SJCRH30 (cell line): ENCODE measurements around the gene NXF2B. TPM values are rescaled to one million over a fixed set of nuclear protein-coding genes. Genes with fewer than 3 reads are reported as not detected.
"Not testable (repeated sequence)": the region's sequence is repeated elsewhere in the genome, so short reads cannot be mapped to it uniquely, and the experiment has no call there.

Experiments used
- DNase-seq, 2 experiments: peaks; one replicate each; pipeline ENCODE4 v3.0.0-alpha.2; 2015 to 2020
- H3K27ac ChIP-seq: fragments of 250-450 bp; sonication (Bioruptor Pico); 2 replicates; pipeline ENCODE4 v1.5.1; 2020; ENCODE audit warnings: mild to moderate bottlenecking, moderate library complexity
- H3K27me3 ChIP-seq: fragments of 250-450 bp; sonication (Bioruptor Pico); 2 replicates; pipeline ENCODE4 v1.5.1; 2020; ENCODE audit warnings: mild to moderate bottlenecking, moderate library complexity
- H3K36me3 ChIP-seq: fragments of 250-450 bp; sonication (Bioruptor Pico); 2 replicates; pipeline ENCODE4 v1.5.1; 2020; ENCODE audit warnings: mild to moderate bottlenecking, moderate library complexity
- H3K4me1 ChIP-seq: fragments of 250-450 bp; sonication (Bioruptor Pico); 2 replicates; pipeline ENCODE4 v1.5.1; 2020; ENCODE audit warnings: mild to moderate bottlenecking, moderate library complexity
- H3K4me3 ChIP-seq: fragments of 250-450 bp; sonication (Bioruptor Pico); 2 replicates; pipeline ENCODE4 v1.5.1; 2020; ENCODE audit warnings: mild to moderate bottlenecking, moderate library complexity
- H3K9me3 ChIP-seq: fragments of 250-450 bp; sonication (Bioruptor Pico); replicated peaks from 2 replicates; pipeline ENCODE4 v1.5.1; 2020; ENCODE audit warnings: mild to moderate bottlenecking, moderate library complexity
- total RNA-seq: library from RNA; depleted of rRNA; stranded (reverse); fragments of >200 nt; shearing (Covaris generic); gene quantifications from 2 replicates; pipeline ENCODE4 v1.2.3, GENCODE V29; 2014; rRNA removed

The NXF2B gene
- total RNA-seq: not detected in 2 replicates

GRCh38 chrX:102439908-102440307 lies at the start of gene NXF2B:
NXF2B (minus strand) TSS chrX:102440008; CDS start chrX:102380036, 59,972 bp downstream.
- DNase-seq, H3K9me3 ChIP-seq, H3K4me3 ChIP-seq, H3K36me3 ChIP-seq, H3K27me3 ChIP-seq, H3K27ac ChIP-seq, H3K4me1 ChIP-seq: not testable (repeated sequence)

GRCh38 chrX:102478765-102479164 lies 39.0 kb upstream of the NXF2B start:
- H3K9me3 ChIP-seq, H3K4me1 ChIP-seq, H3K27ac ChIP-seq, DNase-seq, H3K27me3 ChIP-seq, H3K36me3 ChIP-seq, H3K4me3 ChIP-seq: not testable (repeated sequence)

GRCh38 chrX:102471762-102472220 lies 32.0 kb upstream of the NXF2B start, which contains the start of gene TCP11X2:
TCP11X2 (minus strand) TSS chrX:102471812.
- H3K27me3 ChIP-seq, DNase-seq: not testable (repeated sequence)

GRCh38 chrX:102470215-102470614 lies 30.4 kb upstream of the NXF2B start:
- not testable (repeated sequence) for H3K27me3 ChIP-seq, H3K4me3 ChIP-seq, H3K27ac ChIP-seq, H3K4me1 ChIP-seq, DNase-seq, H3K9me3 ChIP-seq, H3K36me3 ChIP-seq

More at GRCh38 chrX:102471762-102472220, 32.0 kb upstream of the NXF2B start, which contains the start of gene TCP11X2:
- H3K36me3 ChIP-seq, H3K4me1 ChIP-seq, H3K27ac ChIP-seq, H3K4me3 ChIP-seq, H3K9me3 ChIP-seq: not testable (repeated sequence)

- H3K9me3 ChIP-seq, H3K4me3 ChIP-seq, H3K4me1 ChIP-seq, DNase-seq, H3K27me3 ChIP-seq, H3K27ac ChIP-seq, H3K36me3 ChIP-seq: not testable (repeated sequence)
These were observed 18.8 kb upstream of the NXF2B start for GRCh38 chrX:102458615-102459014.

GRCh38 chrX:102414493-102414892 lies 25.3 kb downstream of the NXF2B start:
- not testable (repeated sequence) for H3K36me3 ChIP-seq, DNase-seq, H3K4me1 ChIP-seq, H3K27ac ChIP-seq, H3K4me3 ChIP-seq, H3K9me3 ChIP-seq, H3K27me3 ChIP-seq

GRCh38 chrX:102345916-102346315 lies 93.9 kb downstream of the NXF2B start:
- H3K27me3 ChIP-seq: no peaks in the 10 kb centered on the region
- no peaks in the 10 kb centered on the region for H3K4me1 ChIP-seq
- no peaks in the 10 kb centered on the region for H3K36me3 ChIP-seq
- no peaks in the 10 kb centered on the region for H3K9me3 ChIP-seq
- H3K4me3 ChIP-seq: no peak overlapping the region
- DNase-seq: peak; percentile 30 to 70
- no peak overlapping the region for H3K27ac ChIP-seq

- Histone ChIP-seq H3K4me3 (no peak overlapping the region), H3K27me3 (no peaks in the 10 kb centered on the region), H3K9me3 (no peaks in the 10 kb centered on the region), H3K27ac (no peak overlapping the region), H3K36me3 (no peaks in the 10 kb centered on the region), H3K4me1 (no peaks in the 10 kb centered on the region)
- no peak for DNase-seq
These were observed 97.9 kb downstream of the NXF2B start for GRCh38 chrX:102341867-102342266.

GRCh38 chrX:102339312-102340298 lies 100.2 kb downstream of the NXF2B start:
- H3K36me3 ChIP-seq: no peaks in the 10 kb centered on the region
- H3K27me3 ChIP-seq: no peaks in the 10 kb centered on the region
- H3K9me3 ChIP-seq: no peaks in the 10 kb centered on the region
- peak; percentile 37 to 59 for DNase-seq
- H3K4me3 ChIP-seq: no peak overlapping the region
- no peak overlapping the region for H3K27ac ChIP-seq
- no peaks in the 10 kb centered on the region for H3K4me1 ChIP-seq

GRCh38 chrX:102338162-102338561 lies 101.6 kb downstream of the NXF2B start:
- Histone ChIP-seq H3K27ac (no peak overlapping the region), H3K4me3 (no peak overlapping the region), H3K9me3 (no peaks in the 10 kb centered on the region), H3K27me3 (no peaks in the 10 kb centered on the region), H3K4me1 (no peaks in the 10 kb centered on the region), H3K36me3 (no peaks in the 10 kb centered on the region)
- no peak for DNase-seq

Other genes starting within 250 kb of the NXF2B start
- 0.08 TPM in 1 of 2 replicates, not detected in the other for gene TCP11X1, start 224.7 kb downstream of the NXF2B start, total RNA-seq
- gene NXF2, start 192.8 kb downstream of the NXF2B start, total RNA-seq: not detected in 2 replicates
- gene TCP11X2, start 31.8 kb upstream of the NXF2B start, total RNA-seq: not detected in 2 replicates
- gene TMSB15A, start 76.7 kb upstream of the NXF2B start, total RNA-seq: 307 and 367 TPM in 2 replicates
- gene ARMCX5, start 159.5 kb upstream of the NXF2B start, total RNA-seq: 59.4 and 60.6 TPM in 2 replicates
- gene GPRASP1, start 211.5 kb upstream of the NXF2B start, total RNA-seq: 1.4 and 2.3 TPM in 2 replicates